NCI-H1436 (cell line): ENCODE data around the gene SMYD3.
"Not testable (repeated sequence)": the region's sequence is repeated elsewhere in the genome, so short reads cannot be mapped to it uniquely, and the experiment has no call there.

Source experiments
- DNase-seq: peaks from one replicate; lab custom pipeline; 2025; lab: John Stamatoyannopoulos, UW

Gene SMYD3

DNA sequence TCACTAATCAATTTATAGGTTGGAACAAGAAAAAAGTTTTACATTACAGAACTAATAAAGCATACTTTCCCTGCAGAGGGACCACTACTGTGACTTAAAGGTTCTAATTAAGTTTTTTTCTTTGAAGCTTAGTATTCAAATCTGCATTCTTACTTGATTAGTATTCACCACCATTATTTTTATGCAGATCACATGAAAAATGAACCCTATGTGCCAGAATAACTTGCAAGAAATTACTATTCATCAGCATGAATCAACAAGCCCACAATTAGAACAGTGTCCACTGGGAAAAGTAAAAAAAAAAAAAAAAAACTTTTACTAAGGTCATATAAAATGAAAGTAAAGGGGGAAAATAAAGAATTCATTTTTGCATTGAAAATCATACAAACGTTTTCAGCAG, 90.8 kb downstream of the SMYD3 start:
- DNase-seq = no peak

- no peak for DNase-seq
These were observed 92.1 kb downstream of the SMYD3 start for GRCh38 chr1:246415028-246415427.

- DNase-seq = no peak
These were observed 93.6 kb downstream of the SMYD3 start for GRCh38 chr1:246413430-246413829.

GRCh38 chr1:246404078-246404477, 103.0 kb downstream of the SMYD3 start:
- DNase-seq = no peak

- DNase-seq = no peak
These were observed 108.8 kb downstream of the SMYD3 start for GRCh38 chr1:246398126-246398813.

- DNase-seq = no peak
These were observed 110.0 kb downstream of the SMYD3 start for GRCh38 chr1:246397046-246397445.

DNA sequence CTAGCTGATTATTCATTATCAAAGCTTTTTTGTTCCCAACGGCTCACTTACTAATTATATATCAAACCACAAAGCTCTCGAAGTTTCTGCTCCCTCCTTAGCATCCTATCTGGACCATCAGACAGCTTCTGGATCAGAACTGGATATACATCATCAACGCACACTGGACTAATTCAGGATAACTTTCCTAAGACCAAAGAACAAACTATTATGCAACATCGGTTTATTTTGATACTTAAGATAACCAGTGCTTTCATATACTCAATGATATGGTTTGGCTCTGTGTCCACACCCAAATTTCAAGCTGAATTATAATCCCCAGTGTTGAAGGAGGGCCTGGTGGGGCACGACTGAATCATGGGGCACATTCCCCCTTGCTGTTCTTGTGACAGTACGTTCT, 110.8 kb downstream of the SMYD3 start:
- DNase-seq = no peak

DNA sequence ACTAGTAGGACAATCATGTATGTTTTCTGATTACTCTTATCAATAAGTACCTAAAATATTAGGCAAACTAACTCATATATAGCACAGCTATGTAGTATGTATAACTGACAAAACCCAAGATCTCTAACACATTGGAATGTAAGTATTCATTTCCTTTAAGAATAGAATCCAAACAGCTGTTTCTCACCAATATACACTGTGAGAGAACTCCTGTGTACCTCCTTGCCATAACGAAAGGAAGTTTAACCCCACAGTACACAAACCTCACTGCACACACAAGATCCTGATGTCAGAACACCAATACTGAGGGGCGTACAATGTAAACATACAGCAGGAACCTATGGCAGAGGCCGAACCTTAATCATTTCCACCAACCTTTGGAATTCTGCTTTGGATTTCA, 113.0 kb downstream of the SMYD3 start:
- DNase-seq = no peak

DNA sequence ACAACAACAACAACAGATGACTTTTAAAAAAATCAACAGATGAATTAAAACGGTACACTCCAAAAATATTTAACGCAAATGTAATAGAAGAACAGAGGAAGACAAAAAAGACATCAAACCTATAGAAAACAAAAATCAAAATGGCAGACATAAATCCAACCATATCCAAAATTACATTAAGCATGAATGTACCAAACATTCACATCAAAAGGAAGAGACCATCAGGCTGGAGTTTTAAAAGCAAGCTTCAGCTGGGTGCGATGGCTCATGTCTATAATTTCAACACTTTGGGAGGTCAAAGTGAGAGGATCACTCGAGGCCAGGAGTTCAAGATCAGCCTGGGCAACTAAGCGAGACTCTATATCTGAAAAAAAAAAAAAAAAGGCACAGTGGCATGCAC, 116.2 kb downstream of the SMYD3 start:
- no peak for DNase-seq

- DNase-seq = no peak
These were observed 122.5 kb downstream of the SMYD3 start for GRCh38 chr1:246384616-246385015.

DNA sequence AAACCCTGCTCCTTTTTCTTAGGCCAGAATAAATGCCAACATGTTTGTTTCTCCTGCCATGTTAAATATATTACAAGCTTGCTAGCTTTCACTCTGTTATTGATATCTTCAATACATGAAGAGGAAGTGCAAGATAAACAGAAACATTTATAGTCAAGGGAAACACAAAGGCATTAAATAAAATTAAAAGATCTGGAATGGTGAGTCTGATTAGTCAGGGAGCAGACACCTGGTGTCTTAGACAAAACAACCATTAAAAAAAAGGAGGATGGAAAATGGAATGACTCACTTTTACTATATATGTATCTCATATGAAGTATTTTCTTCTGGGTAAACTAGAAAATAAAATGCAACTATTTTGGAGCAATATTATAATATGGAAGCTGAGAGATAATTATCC, 123.3 kb downstream of the SMYD3 start:
- DNase-seq = no peak

DNA sequence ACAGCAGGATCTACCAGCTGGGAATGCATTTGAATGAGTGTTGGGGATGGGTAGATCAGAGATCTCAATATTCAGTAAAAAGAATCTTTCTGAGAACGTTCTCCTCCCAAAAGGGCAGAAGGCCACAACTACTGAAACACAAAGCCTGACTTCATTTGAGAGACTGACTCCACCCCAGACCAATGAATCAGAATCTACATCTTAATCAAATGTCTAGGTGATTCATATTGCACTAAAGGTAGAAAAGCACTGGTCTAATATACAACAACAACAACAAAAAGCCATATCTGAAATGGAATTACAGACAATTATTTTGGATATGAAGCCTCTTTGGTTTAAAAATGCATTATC, 123.9 kb downstream of the SMYD3 start:
- DNase-seq = no peak

- DNase-seq = no peak
These were observed 124.4 kb downstream of the SMYD3 start for GRCh38 chr1:246382589-246383238.

GRCh38 chr1:246381452-246381851, 125.6 kb downstream of the SMYD3 start:
- no peak for DNase-seq

- DNase-seq = no peak
These were observed 129.4 kb downstream of the SMYD3 start for GRCh38 chr1:246377625-246378153.

DNA sequence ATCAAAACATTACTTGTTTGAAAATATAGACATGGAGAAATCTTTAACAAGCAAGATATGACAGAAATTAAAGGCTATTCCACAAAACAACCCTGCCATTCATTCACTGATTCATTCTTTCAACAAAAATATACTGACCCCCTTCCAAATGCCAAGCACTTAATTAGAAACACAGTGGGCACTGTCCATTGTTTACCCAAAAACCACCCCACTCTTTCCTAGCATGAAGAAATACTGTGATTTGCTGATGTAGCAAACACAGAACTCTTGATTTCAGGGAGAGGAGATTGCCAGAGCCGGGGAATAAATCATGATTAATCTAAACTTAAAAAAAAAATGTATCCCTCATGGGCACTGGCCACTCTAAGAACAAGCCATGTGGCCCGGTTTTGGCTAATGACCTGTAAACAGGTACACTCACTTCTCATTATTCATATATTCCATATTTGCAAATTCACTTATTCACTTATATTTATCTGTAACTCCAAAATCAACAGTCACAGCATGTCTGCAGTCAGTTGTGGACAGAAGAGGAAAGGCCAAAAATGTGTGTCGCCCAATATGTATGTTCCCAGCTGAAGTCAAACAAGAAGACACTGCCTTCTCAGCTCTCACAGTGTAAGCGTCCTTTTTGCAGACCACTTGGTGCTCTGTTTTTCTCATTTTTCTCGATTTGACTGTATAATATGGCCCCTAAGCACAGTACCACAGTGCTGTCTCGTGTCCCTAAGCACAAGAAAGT, 133.1 kb downstream of the SMYD3 start:
- DNase-seq = no peak

DNA sequence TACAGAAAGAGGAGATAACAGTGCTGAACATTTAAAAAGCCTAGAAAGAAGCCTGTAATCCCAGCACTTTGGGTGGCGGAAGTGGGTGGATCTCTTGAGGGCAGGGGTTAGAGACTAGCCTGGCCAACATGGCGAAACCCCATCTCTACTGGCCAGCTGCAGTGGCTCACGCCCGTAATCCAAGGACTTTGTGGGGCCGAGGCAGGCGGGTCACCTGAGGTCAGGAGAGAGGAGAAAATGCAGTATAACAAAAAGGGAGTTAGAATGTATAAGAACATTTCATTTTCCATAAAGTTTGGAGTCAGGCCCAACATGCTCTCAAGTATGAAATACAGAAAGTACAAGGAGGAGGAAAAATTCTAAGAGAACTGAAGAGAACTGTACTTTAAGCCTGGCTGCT, 134.5 kb downstream of the SMYD3 start:
- no peak for DNase-seq

GRCh38 chr1:246367041-246367440, 140.0 kb downstream of the SMYD3 start:
- no peak for DNase-seq

DNA sequence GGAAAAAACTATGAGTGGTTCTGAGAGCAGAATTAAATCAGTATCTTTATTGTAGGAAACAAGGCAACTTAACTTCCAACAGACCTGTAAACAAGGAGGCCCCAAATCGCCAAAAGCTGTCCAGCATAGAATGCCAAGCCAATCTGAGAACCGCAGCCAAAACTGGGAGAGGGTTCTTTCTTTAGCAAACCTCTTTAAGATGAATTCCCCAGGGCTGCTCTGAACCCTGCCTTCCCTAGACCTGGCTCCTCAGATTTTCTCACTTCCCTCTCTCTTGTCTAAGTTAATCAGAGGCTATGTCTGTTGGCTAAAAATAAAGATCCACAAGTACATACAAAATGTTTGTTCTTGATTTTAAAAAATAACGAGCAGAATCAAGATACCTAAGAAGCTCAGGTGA, 141.4 kb downstream of the SMYD3 start:
- no peak for DNase-seq

DNA sequence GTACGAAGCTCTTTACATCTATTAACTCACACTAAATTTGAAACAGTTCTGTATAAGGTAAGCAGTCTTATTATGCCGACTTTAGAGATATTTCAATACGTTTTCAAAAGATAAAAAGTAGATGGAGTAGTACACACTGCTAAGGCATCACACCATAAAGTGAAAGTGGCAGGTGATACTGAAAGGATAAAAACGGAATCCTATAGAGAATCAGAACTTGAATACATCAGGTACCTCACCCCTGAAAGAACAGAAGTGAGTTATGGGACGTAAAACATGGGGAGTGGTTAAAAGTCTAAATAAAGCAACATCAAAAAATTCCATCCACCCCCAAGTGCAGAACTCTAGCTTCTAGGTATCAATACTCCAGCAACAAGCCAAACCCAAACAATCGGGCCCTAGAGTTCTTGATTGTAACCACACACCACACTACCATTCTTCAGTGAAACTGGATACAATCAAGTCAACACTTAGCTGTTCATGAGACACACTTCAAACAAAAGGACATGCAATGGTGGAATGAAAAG, 142.6 kb downstream of the SMYD3 start:
- no peak for DNase-seq

- DNase-seq = not testable (repeated sequence)
These were observed 150.0 kb downstream of the SMYD3 start for GRCh38 chr1:246357014-246357598.

GRCh38 chr1:246355411-246356230, 151.5 kb downstream of the SMYD3 start:
- no peak for DNase-seq
